Peyer's patch (tissue), 4 donors: ENCODE measurements around the gene SLC9A3.

Source experiments
- CTCF ChIP-seq, 6 experiments: fragments of 450-650 bp in 4 of 6; fragments of 200-600 bp in 2 of 6; sonication (generic) in 1 of 6; IDR thresholded peaks; one replicate each; pipeline ENCODE4 v1.5.1; 2017 to 2019; ENCODE audit warnings: antibody characterized with exemption in 6 of 6, mild to moderate bottlenecking in 3 of 6, moderate library complexity in 1 of 6
- POLR2A ChIP-seq, 2 donors: fragments of 450-650 bp; IDR thresholded peaks; one replicate each; pipeline ENCODE4 v1.5.1; 2017; ENCODE audit warnings: antibody characterized with exemption in 2 of 2, mild to moderate bottlenecking in 2 of 2, moderate library complexity in 2 of 2

- TF ChIP-seq POLR2A (IDR thresholded peaks at IDR 0.05) = no peak
- no peak for TF ChIP-seq CTCF (IDR thresholded peaks at IDR 0.05)
These were observed 33.8 kb downstream of the SLC9A3 start for GRCh38 chr5:490116-491106.
